ENCODE results near the gene CELF4.

Gene CELF4

DNA sequence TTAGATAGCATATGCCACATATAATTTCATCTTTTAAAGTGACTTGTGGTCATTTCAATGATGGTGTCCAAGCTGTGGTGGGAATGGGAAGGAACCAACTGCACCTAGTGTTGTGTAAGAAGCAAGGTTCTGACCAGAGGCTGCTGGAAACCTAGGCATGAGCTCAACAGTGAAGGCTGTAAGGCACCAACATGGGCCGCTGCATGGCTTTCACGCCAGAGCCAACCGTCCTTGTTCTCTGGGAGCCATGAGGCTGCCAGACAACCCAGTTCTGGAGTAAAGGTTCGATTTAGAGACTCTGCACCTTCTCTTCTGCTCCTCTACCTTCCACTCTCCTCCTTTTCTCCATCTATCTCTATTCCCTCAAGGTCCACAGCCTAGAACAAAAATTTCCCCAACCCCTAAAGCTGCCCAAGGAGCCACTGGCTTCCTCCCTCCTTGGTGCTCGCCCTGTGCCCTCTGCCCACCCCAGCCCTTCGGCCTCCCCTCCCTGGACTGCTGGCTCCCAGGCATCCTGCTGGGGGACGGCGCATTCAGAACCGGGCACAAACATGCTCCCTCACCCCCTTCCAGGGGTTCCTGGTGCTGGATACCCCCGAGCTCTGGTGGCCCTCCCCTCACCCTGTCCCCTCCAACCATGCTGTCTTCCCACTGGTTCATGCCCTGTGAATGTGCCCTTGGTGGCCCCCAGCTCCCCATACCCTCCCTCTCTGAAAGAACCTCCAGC lies 305.1 kb downstream of the CELF4 start:
- no peaks in the 10 kb centered on the region for H3K36me3 ChIP-seq (ENCODE audit: insufficient read depth, low read length)
- no peaks in the 10 kb centered on the region for H3K4me1 ChIP-seq (ENCODE audit: control insufficient read depth, insufficient read depth, low read length, unreplicated experiment)
- H2AFZ ChIP-seq (ENCODE audit: low read length, unreplicated experiment) = no peak overlapping the region
- no peak overlapping the region for H3K4me3 ChIP-seq (ENCODE audit: low read depth, low read length)
- H3K79me2 ChIP-seq (ENCODE audit: control insufficient read depth, insufficient read depth, low read length, unreplicated experiment) = no peaks in the 10 kb centered on the region
- H3K27me3 ChIP-seq (ENCODE audit: insufficient read depth, low read length) = peaks cover 57% of the 10 kb centered on the region
- no peak overlapping the region for H3K27ac ChIP-seq (ENCODE audit: low read depth, low read length)

DNA sequence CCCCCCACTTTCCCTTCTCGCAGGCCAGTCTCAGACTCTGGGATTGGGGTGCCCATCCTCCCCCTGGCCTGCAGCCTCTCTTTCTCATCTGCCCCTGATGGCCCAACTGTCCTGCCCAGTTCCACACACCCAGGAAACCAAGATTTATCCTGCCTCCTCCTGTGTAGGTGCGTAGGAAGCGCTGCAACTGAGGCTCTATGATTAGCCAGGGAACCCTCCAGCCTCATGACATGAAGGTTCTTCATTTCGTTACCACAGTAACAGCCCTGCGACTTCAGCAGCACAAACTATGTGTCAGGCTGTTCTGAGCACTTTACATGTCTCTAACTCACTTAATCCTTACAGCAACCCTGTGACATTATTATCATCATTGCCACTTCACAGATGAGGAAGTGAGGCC lies 305.9 kb downstream of the CELF4 start:
- H2AFZ ChIP-seq (ENCODE audit: low read length, unreplicated experiment) = no peak overlapping the region
- H3K4me1 ChIP-seq (ENCODE audit: control insufficient read depth, insufficient read depth, low read length, unreplicated experiment) = no peaks in the 10 kb centered on the region
- peaks cover 65% of the 10 kb centered on the region for H3K27me3 ChIP-seq (ENCODE audit: insufficient read depth, low read length)
- no peak overlapping the region for H3K4me3 ChIP-seq (ENCODE audit: low read depth, low read length)
- no peaks in the 10 kb centered on the region for H3K36me3 ChIP-seq (ENCODE audit: insufficient read depth, low read length)
- no peak overlapping the region for H3K27ac ChIP-seq (ENCODE audit: low read depth, low read length)
- no peaks in the 10 kb centered on the region for H3K79me2 ChIP-seq (ENCODE audit: control insufficient read depth, insufficient read depth, low read length, unreplicated experiment)

DNA sequence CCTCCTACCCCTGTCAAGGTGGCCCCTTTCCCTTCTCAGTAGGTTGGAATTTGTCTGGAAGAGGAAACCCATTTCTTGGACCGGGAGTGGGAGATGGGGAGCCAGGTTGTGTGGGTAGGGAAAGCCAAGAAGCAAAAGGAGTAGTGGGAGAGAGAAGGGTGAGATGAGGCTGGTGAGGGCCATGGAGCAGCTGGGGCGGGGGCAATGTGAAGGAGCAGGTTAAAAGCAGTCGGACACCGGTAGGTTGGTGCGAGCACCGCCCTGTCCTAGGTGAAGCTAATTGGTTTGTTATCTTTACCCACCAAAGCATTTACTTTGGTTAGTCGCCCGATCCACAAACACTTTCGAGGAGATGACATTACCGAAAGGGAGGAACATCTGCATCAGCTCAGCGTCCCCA lies 306.8 kb downstream of the CELF4 start:
- H3K27ac ChIP-seq (ENCODE audit: low read depth, low read length) = no peak overlapping the region
- H3K79me2 ChIP-seq (ENCODE audit: control insufficient read depth, insufficient read depth, low read length, unreplicated experiment) = no peaks in the 10 kb centered on the region
- H3K4me3 ChIP-seq (ENCODE audit: low read depth, low read length) = no peak overlapping the region
- peaks cover 71% of the 10 kb centered on the region for H3K27me3 ChIP-seq (ENCODE audit: insufficient read depth, low read length)
- H3K36me3 ChIP-seq (ENCODE audit: insufficient read depth, low read length) = no peaks in the 10 kb centered on the region
- no peak overlapping the region for H2AFZ ChIP-seq (ENCODE audit: low read length, unreplicated experiment)
- no peaks in the 10 kb centered on the region for H3K4me1 ChIP-seq (ENCODE audit: control insufficient read depth, insufficient read depth, low read length, unreplicated experiment)

DNA sequence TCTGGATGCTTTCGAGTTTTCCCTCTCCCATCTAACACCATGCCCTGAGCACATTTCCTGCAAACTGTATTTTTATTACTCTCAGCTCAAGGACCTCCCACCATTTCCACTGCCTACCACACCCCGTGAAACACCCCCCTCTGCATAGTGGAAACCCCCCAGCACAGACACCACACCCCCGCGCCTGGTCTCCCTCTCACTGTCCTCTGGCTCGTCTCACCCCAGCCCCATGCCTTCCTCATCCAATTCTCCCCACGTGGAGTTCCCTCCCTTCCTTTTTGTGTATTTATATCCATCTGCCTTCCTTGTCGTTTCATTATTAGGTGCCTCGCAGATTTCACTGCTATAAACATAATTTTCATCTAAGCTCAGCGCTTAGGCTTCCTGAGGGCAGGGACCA lies 307.5 kb downstream of the CELF4 start:
- Histone ChIP-seq H3K27me3 (ENCODE audit: insufficient read depth, low read length) (peaks cover 78% of the 10 kb centered on the region), H2AFZ (ENCODE audit: low read length, unreplicated experiment) (no peak overlapping the region), H3K36me3 (ENCODE audit: insufficient read depth, low read length) (no peaks in the 10 kb centered on the region), H3K27ac (ENCODE audit: low read depth, low read length) (no peak overlapping the region), H3K4me3 (ENCODE audit: low read depth, low read length) (no peak overlapping the region), H3K4me1 (ENCODE audit: control insufficient read depth, insufficient read depth, low read length, unreplicated experiment) (no peaks in the 10 kb centered on the region), H3K79me2 (ENCODE audit: control insufficient read depth, insufficient read depth, low read length, unreplicated experiment) (no peaks in the 10 kb centered on the region)

DNA sequence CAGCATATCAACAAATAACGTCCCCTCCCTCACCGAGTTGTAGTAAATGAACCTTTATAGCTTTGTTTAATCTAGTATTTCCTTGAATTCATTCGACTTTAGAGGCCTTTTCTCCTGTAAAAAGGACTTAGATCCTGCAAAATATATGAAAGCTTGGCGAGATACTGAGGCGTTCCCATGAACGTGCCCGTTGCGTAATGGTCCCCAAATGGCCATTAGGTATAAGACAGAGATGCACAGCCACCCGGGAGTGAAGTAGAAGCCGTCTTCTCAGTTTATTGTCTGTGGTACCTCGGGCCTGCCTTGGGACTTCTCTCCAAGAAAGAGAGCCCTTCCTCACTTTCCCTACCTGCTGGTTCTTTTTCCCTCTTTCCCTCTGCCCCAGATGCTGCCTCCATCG lies 310.6 kb downstream of the CELF4 start:
- Histone ChIP-seq H3K36me3 (ENCODE audit: insufficient read depth, low read length) (no peaks in the 10 kb centered on the region), H3K27me3 (ENCODE audit: insufficient read depth, low read length) (peaks cover 89% of the 10 kb centered on the region), H3K79me2 (ENCODE audit: control insufficient read depth, insufficient read depth, low read length, unreplicated experiment) (no peaks in the 10 kb centered on the region), H2AFZ (ENCODE audit: low read length, unreplicated experiment) (no peak overlapping the region), H3K27ac (ENCODE audit: low read depth, low read length) (no peak overlapping the region), H3K4me1 (ENCODE audit: control insufficient read depth, insufficient read depth, low read length, unreplicated experiment) (no peaks in the 10 kb centered on the region), H3K4me3 (ENCODE audit: low read depth, low read length) (no peak overlapping the region)

DNA sequence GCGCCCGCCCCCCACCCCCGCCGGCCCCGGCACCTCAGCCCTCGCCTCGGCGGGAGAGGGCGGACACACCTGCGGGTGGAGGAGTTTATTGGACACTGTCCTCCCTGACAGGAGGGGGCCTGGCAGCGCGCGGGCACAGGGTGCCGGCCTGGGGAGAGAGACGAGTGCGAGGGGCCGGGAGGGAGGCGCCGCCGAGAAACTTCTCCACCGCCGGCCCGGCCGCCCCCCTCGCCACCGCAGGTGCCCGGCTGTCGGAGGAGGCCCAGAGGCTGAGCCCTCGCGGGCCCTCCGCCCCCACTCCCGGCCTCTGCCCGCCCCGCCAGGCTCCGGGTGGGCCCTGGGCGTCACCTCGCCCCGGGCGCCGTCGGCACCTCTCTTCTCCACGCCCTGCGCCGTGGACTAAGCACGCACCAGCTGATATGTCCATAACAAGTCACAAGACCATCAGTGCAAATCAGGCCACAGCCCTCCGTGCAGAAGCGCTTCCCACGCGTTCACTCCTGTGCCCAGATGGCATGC lies 311.3 kb downstream of the CELF4 start:
- no peaks in the 10 kb centered on the region for H3K79me2 ChIP-seq (ENCODE audit: control insufficient read depth, insufficient read depth, low read length, unreplicated experiment)
- peaks cover 88% of the 10 kb centered on the region for H3K27me3 ChIP-seq (ENCODE audit: insufficient read depth, low read length)
- no peaks in the 10 kb centered on the region for H3K4me1 ChIP-seq (ENCODE audit: control insufficient read depth, insufficient read depth, low read length, unreplicated experiment)
- H2AFZ ChIP-seq (ENCODE audit: low read length, unreplicated experiment) = no peak overlapping the region
- H3K4me3 ChIP-seq (ENCODE audit: low read depth, low read length) = peak overlapping the region; percentile 61; the same call in 1 of the 2 replicates
- H3K36me3 ChIP-seq (ENCODE audit: insufficient read depth, low read length) = no peaks in the 10 kb centered on the region
- H3K27ac ChIP-seq (ENCODE audit: low read depth, low read length) = no peak overlapping the region

DNA sequence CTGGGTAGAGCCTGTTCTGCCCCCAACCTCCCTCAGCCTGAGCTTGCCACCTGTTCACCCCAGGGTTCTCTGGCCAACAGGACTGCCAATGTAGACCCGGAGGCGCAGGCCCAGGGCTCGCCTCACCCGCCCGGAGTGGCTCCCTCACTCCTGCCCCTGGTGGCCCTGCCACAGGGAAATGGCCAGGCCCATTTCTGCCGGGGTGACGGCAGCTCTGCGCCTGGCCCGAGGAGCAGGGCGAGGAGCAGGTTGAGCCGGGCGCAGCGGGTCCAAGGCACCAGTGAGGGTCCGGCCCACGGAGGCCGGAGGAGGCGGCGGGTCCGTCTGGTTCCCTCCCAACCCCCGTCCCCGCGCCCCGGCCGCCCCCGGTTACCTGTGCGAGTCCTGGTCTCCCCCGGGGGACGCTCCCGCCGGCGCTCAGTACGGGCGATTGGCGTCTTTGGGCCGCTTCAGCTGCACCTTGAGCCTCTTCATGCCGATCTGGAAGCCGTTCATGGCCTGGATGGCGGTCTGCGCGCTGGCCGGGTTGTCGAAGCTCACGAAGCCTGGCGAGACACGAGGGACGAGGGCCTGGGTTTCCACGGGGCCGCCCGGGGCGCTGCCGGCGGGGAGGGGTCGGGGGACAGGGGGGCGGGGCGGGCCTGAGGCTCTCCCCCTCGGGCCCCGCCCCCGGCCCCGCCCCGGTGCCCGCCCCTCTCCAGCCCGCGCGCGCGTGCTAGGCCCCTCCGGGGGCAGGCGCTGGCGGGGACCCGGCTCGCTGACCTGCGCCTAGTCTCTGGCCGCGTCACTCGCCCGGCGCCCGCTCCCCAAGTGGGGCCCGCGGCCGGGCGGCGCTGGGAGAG lies 312.0 kb downstream of the CELF4 start:
- Histone ChIP-seq H2AFZ (ENCODE audit: low read length, unreplicated experiment) (peak overlapping the region; percentile 6), H3K4me3 (ENCODE audit: low read depth, low read length) (peak overlapping the region; percentile 75), H3K27me3 (ENCODE audit: insufficient read depth, low read length) (peaks cover 86% of the 10 kb centered on the region), H3K27ac (ENCODE audit: low read depth, low read length) (no peak overlapping the region), H3K79me2 (ENCODE audit: control insufficient read depth, insufficient read depth, low read length, unreplicated experiment) (no peaks in the 10 kb centered on the region), H3K4me1 (ENCODE audit: control insufficient read depth, insufficient read depth, low read length, unreplicated experiment) (no peaks in the 10 kb centered on the region), H3K36me3 (ENCODE audit: insufficient read depth, low read length) (no peaks in the 10 kb centered on the region)

DNA sequence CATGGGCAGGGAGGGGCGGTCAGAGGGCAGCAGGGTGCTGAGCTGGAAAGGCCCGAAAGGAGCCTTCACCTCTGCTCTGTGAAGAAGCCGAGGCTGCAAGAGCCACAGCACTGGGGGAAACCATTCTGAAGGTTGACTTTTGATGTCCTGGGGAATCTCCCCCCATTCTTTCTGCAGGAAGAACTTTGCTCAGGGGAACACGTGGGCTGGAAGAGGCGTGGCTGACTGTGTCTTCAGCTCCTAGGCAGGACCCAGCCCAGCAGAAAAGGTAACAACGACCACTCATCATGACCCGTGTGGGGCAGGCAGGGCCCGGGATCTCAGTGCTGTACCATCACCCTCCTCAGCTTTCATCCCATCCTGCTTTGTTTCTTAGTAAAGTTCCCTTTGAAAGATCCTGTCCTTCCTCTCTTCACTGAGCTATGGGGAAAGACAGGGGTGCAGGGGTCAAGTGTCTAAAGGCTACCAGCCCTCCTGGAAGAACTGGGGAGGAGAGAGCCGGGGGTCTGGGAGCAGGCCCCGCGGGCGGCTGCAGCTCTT lies 312.7 kb downstream of the CELF4 start:
- H2AFZ ChIP-seq (ENCODE audit: low read length, unreplicated experiment) = no peak overlapping the region
- peak overlapping the region; percentile 75; the same call in 1 of the 2 replicates for H3K4me3 ChIP-seq (ENCODE audit: low read depth, low read length)

DNA sequence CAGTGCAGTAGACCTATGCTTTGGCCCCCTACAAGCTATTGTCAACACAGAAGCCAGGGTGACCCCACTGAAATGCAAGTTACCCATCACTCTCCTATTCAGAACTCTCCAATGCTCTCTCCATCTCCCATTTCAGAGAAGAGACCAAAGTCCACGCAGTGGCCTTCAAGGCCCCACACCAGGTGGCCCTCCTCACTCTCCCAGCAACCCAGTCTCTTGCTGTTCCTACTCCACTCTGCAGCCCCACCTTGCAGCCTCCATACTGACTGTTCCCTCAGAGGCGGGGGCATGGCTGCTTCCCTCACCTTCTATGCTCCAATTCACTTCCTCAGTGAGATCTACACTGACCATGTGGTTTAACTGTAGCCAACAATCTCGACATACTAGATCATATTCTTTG lies 313.3 kb downstream of the CELF4 start:
- Histone ChIP-seq H3K27me3 (ENCODE audit: insufficient read depth, low read length) (peaks cover 73% of the 10 kb centered on the region), H3K4me1 (ENCODE audit: control insufficient read depth, insufficient read depth, low read length, unreplicated experiment) (no peaks in the 10 kb centered on the region), H3K79me2 (ENCODE audit: control insufficient read depth, insufficient read depth, low read length, unreplicated experiment) (no peaks in the 10 kb centered on the region), H3K36me3 (ENCODE audit: insufficient read depth, low read length) (no peaks in the 10 kb centered on the region), H3K27ac (ENCODE audit: low read depth, low read length) (no peak overlapping the region), H3K4me3 (ENCODE audit: low read depth, low read length) (no peak overlapping the region), H2AFZ (ENCODE audit: low read length, unreplicated experiment) (no peak overlapping the region)

More for the DNA sequence above, 312.7 kb downstream of the CELF4 start:
- Histone ChIP-seq H3K79me2 (ENCODE audit: control insufficient read depth, insufficient read depth, low read length, unreplicated experiment) (no peaks in the 10 kb centered on the region), H3K4me1 (ENCODE audit: control insufficient read depth, insufficient read depth, low read length, unreplicated experiment) (no peaks in the 10 kb centered on the region), H3K27ac (ENCODE audit: low read depth, low read length) (no peak overlapping the region), H3K36me3 (ENCODE audit: insufficient read depth, low read length) (no peaks in the 10 kb centered on the region), H3K27me3 (ENCODE audit: insufficient read depth, low read length) (peaks cover 79% of the 10 kb centered on the region)

DNA sequence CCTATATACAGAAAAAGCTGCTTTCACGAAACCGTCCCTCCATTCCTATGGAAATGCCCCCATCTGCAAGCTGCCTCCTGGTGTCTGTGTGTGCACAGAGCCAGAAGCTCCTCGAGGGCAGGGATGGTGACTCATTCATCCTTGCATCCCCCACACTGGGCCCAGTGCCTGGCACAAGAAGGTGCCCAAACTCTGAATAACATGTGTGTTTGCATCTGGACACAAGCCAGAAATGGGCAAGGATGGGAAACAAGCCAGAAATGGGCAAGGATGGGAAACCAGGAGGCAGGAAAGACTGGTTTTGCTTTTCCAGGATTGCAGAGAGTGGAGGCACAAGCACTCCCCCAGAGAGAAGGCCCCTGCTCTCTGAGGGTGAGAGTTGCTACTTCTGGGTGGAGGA lies 313.9 kb downstream of the CELF4 start:
- Histone ChIP-seq H3K79me2 (ENCODE audit: control insufficient read depth, insufficient read depth, low read length, unreplicated experiment) (no peaks in the 10 kb centered on the region), H3K4me1 (ENCODE audit: control insufficient read depth, insufficient read depth, low read length, unreplicated experiment) (no peaks in the 10 kb centered on the region), H3K27me3 (ENCODE audit: insufficient read depth, low read length) (peaks cover 67% of the 10 kb centered on the region), H2AFZ (ENCODE audit: low read length, unreplicated experiment) (no peak overlapping the region), H3K4me3 (ENCODE audit: low read depth, low read length) (no peak overlapping the region), H3K27ac (ENCODE audit: low read depth, low read length) (no peak overlapping the region), H3K36me3 (ENCODE audit: insufficient read depth, low read length) (no peaks in the 10 kb centered on the region)
